Right renal pelvis (tissue), 4 donors: ENCODE data around the gene NOX3. TPM values are rescaled to one million over a fixed set of nuclear protein-coding genes. Genes with fewer than 3 reads are reported as not detected.

Experiments used
- DNase-seq, 4 donors: peaks; one replicate each; pipeline ENCODE4 v3.0.0-alpha.2; 2013; ENCODE audit warnings: low read depth in 4 of 4, low spot score in 3 of 4, missing footprints in 1 of 4
- polyA plus RNA-seq, 4 donors: library from polyadenylated mRNA; unstranded; fragments of 120-200 nt; gene quantifications; one replicate each; pipeline ENCODE4 v1.2.1, GENCODE V29; 2013; ENCODE audit not compliant: insufficient read length in 4 of 4

Gene NOX3
- polyA plus RNA-seq, 4 donors: 1.4 to 2.2 (median 1.9) TPM

DNA sequence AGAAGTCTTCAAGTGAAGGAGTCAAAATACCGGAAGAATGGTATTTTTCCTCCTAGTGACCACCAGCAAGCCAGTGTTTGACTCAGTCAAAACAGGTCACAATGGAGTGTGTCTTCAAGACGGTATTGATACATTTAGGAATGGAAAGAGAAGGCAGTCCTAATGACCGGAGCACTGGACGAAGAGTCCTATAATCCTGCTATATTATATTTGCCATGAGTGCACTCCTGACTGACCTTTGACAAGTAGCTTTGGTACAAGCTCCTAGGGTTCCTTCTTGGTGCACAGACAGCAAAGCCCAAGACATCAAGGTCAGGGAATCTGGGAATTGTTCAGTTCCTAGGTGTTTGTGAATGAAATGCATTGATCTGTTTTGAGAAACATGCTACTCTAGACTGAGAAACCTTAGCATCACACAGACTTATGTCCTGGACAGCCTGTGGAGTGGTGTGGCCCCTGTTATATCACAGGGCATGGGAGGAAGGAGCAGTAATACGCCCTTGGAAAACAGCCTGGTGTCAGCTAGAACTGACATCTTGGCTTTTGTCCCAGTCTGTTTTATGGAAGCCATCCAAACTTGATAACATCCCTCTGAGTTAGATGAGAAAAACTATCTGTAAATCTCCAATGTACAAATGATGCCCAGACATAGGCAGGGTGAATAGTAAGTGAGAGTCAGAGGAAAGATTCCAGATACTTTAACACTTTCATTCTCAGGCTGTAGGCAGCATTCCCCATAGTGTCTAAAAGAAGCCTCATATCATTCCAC is 18.5 kb downstream of the NOX3 start:
- DNase-seq: no peak

GRCh38 chr6:155434829-155435423 is 20.7 kb downstream of the NOX3 start:
- DNase-seq: no peak

DNA sequence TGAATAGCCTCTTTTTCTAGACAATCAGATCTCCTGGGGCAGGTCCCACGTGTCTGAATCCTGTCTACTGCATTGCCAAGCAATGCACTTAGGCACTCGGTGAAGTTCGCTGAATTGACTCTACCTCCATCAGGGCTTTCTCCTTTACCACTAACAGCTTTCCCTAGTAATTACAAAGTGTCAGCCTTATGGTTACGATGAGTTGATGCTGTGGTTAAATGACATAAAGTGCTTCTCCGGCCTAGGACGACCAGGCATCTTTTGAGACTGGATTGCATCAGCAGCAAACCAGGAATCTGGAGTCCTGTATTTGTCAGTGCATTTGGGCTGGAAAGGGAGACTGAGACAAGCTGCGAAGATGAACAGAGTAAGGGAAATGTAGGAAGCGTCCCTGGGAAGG is 21.5 kb downstream of the NOX3 start:
- DNase-seq: no peak

DNA sequence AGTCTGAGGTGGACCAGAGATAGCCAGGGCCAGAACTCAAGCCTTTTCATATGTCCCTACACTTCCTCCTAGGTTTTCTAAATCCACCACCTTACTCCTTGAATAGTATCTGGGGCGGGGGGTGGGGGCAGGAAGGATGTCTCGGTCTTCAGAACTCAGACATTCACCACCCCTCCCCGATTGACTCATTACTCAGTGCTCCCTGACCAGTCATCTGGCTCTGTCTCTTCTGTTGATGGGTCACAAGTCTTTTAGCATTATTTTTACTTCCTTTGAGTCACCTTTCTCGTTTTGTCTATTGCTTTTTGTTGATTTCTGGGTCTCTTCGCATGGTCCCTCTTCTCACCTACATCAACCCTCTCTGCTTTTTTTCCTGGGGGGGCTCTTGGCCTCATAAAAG is 23.3 kb downstream of the NOX3 start:
- no peak for DNase-seq

- DNase-seq: no peak
Measured at GRCh38 chr6:155429321-155429893, 26.2 kb downstream of the NOX3 start.

- no peak for DNase-seq
Measured at GRCh38 chr6:155426408-155426945, 29.2 kb downstream of the NOX3 start.

DNA sequence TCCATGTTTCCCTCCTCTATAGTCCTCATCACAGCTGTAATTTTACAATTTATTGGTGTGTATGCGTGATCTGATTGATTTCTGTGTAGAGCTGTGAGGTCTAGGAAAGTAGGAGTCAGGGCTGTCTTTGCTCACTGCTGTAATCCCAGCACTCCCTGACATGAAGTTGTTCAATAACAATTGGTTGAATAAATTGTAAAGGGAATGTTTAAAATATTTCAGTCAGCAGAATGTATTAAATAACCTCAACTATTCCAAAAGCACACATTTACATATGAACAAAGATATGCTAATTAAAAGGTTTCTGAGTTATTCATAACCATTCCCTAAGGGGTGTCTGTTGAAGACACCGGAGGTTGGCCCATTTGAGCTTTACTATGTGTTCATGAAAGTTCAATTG is 31.5 kb downstream of the NOX3 start:
- DNase-seq: no peak

GRCh38 chr6:155422635-155423034 is 33.0 kb downstream of the NOX3 start:
- no peak for DNase-seq

- DNase-seq: no peak
Measured at GRCh38 chr6:155420492-155420891, 35.1 kb downstream of the NOX3 start.

DNA sequence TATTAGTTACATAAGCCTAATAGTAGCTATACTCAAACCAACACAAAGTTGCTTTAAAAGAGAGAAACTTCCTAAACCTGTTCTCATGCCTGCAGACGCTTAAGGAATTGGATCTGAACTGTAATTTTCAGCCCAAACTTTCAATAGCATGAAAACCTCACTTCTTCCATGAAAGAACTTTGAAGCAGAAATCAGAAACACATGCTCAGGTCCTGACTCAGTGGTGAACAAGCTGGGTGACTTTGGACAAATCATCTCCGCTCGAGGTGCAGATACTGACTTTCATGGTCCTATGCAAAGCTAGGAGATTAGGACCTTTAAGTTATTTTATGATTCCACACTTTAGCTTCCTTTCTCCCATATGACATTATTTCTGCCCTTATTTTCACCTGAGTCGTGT is 36.5 kb downstream of the NOX3 start:
- DNase-seq: no peak

GRCh38 chr6:155418017-155418761 is 37.5 kb downstream of the NOX3 start:
- DNase-seq: no peak

GRCh38 chr6:155417454-155417853 is 38.2 kb downstream of the NOX3 start:
- no peak for DNase-seq

DNA sequence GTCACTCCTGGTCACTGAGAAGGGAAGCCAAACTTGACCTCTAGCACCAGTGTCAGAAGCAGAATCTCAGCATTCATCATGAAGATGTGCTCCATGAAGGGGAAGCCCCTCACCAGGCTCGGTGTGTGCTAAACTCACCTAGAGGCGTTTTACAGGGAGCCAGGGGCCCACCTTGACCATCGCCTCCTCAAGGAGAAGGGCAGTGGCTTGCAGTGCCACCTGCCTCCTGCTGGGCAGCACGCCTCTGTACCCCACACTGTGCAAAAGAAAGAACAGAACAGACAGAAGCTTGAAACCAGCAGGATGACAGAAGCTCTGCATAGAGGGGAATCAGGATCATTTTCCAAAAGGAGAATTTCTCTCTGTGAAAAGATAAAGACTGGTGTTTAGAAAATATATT is 39.7 kb downstream of the NOX3 start:
- DNase-seq: no peak

- DNase-seq: no peak
Measured at GRCh38 chr6:155414049-155414448, 41.6 kb downstream of the NOX3 start.

DNA sequence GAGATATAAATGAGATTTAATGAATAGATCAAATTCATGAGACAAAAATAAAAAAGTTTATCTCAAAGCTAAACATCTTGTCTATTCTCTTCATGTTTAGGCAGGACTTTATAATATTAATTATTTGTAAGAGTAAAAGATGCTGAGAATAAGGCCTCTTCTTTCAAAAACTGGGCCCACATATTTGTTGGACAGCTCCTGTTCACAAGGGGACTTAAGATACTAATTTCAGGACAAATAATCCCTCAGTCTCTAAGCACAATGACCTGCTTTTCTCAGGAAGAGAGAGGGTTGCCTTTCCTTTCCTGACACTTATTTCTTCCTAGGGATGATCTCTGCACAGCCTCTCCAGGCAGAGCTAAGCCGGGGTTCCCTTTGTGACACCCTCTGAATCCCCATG is 43.3 kb downstream of the NOX3 start:
- DNase-seq: no peak

DNA sequence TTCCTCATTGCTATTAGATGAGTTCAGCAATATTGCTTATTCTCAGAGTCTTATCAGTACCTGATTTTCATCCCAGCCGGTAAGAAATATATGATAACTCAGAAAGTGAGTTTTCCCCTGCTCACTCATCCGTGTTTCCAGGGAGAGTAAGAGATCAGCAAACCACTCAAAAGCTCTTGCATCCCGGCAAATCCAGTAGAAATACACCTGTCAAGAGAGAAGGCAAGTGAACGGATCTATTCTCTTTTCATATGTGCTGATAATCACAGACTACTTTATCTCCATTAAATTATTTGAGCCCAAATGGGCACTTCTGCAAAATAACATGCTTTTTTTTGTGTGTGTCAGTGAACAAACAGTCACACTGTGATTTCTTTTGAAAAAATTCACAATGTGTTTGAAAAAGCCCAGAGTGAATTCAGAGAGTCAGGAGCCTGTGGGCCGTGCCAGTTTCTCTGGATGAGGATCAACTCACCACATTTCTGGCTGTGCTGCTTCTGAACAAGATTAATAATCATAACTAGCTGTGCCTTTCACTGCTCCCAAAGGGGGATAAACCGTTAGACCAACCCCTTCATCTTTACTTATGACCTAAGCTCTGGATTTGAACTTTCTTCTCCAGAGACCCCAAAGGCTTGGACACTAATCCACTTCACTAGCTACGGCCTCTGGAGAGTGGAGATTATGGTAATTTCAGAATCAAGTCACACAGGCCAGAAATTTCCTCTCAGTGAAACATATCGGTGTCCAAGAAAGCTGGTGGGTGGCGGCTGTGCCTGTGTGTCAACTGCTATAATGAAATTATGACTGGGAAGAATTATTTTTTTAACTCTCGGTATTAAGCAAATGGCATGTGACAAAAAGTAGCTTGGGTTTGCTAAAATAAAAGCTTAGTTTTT is 44.2 kb downstream of the NOX3 start:
- no peak for DNase-seq

- DNase-seq: no peak
Measured at GRCh38 chr6:155409391-155409790, 46.2 kb downstream of the NOX3 start.

DNA sequence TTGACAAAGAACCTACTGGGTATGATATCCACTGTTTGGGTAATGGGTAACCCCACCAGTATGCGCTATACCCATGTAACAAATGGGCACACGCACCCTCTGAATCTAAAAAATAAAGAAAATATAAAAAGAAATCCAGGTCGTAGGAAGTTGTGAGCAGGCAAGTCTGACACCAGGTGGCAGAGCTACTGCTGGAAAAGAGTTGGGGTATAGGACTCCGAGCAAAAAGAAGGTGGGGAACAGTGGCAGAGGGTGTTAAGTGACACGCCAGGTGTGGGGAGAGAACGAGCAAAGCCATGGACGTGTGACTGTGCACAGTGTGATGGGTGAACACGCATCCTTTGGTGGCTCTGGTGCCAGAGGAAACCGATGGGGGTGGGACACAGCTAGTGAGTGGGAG is 46.7 kb downstream of the NOX3 start:
- DNase-seq: no peak

DNA sequence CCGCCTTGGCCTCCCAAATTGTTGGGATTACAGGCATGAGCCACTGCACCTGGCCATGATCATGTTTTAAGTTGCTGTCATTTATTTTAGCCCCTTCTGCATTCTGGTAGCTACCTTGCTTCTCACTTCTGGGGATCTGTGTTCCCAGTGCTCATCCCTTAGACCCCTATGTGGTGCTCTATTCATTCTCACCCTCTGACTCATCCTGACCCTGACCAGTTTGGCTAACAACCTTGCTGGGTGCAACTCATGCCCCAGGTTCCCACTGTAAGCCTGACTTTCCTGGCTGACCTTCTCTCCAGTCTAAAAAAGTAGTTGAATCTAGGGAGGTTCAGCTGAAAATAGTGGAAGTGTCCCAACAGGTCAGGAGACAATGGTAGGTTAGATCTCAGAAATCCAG is 47.4 kb downstream of the NOX3 start:
- DNase-seq: no peak

- DNase-seq: no peak
Measured at GRCh38 chr6:155406801-155407200, 48.8 kb downstream of the NOX3 start.
